22Rv1 (cell line): ENCODE measurements around the gene ISCA2.

Source experiments
- ZFX ChIP-seq: fragments of 450-650 bp; IDR thresholded peaks from 2 replicates; pipeline ENCODE4 v1.6.1; 2017; ENCODE audit warnings: antibody characterized with exemption, borderline replicate concordance
- TF ChIP-seq, protein P1 (sequence below): fragments of 450-650 bp; IDR thresholded peaks from 2 replicates; pipeline ENCODE4 v1.5.1; 2017; ENCODE audit warnings: mild to moderate bottlenecking

DNA sequence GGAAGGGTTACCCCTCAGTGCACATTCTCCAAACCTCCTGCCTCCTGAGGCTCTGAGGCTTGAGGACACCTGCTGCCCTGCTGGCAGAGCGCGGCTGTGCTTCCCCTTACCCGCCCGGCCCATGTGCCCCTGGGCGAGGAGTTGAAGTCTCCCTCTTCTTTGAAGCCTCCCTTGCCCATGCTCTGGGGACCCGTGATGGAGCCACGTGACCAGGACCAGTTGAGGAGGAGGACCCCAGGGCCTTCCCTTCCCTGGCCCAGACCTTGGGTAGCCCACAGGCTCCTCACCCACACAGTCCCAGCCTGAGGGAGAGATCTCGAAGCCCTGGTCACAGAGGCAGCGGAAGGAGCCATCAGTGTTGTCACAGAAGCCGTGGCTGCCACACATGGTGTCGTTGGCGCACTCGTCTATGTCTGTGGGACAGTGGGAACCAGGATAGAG lies 12.9 kb downstream of the ISCA2 start:
- TF ChIP-seq, protein P1, sequence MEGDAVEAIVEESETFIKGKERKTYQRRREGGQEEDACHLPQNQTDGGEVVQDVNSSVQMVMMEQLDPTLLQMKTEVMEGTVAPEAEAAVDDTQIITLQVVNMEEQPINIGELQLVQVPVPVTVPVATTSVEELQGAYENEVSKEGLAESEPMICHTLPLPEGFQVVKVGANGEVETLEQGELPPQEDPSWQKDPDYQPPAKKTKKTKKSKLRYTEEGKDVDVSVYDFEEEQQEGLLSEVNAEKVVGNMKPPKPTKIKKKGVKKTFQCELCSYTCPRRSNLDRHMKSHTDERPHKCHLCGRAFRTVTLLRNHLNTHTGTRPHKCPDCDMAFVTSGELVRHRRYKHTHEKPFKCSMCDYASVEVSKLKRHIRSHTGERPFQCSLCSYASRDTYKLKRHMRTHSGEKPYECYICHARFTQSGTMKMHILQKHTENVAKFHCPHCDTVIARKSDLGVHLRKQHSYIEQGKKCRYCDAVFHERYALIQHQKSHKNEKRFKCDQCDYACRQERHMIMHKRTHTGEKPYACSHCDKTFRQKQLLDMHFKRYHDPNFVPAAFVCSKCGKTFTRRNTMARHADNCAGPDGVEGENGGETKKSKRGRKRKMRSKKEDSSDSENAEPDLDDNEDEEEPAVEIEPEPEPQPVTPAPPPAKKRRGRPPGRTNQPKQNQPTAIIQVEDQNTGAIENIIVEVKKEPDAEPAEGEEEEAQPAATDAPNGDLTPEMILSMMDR, result no peak
- TF ChIP-seq ZFX, result no peak
